Measurements from ENCODE around the gene CORO2A.

CORO2A gene

GRCh38 chr9:98184326-98184725 lies 8.1 kb downstream of the CORO2A start:
- H3K36me3 ChIP-seq (ENCODE audit: insufficient read depth, low read length): no peaks in the 10 kb centered on the region
- TF ChIP-seq CTCF (IDR thresholded peaks at IDR 0.05; ENCODE audit: low read length) (no peak), EZH2 (IDR thresholded peaks at IDR 0.05; ENCODE audit: borderline replicate concordance, low read length) (no peak)
- no peaks in the 10 kb centered on the region for H4K20me1 ChIP-seq (ENCODE audit: insufficient read depth, low read length)
- H3K79me2 ChIP-seq (ENCODE audit: insufficient read depth, low read length): no peaks in the 10 kb centered on the region
- H3F3A ChIP-seq (ENCODE audit: insufficient read depth, low read length): 0 out of 2 replicates have a peak, but pooled peaks cover 3% of the 10 kb centered on the region
- H3K4me1 ChIP-seq (ENCODE audit: insufficient read depth, low read length, severe bottlenecking): no peaks in the 10 kb centered on the region
- no peak overlapping the region for H3K4me3 ChIP-seq (ENCODE audit: low read depth, low read length, poor library complexity, severe bottlenecking)
- no peaks in the 10 kb centered on the region for H3K9me3 ChIP-seq (ENCODE audit: low read length)
- H2AFZ ChIP-seq (ENCODE audit: low read length): no peak overlapping the region
- H3K27me3 ChIP-seq (ENCODE audit: insufficient read depth, low read length): no peaks in the 10 kb centered on the region
- no peaks in the 10 kb centered on the region for H3K9me2 ChIP-seq (ENCODE audit: low read depth, low read length)
- H3K9ac ChIP-seq (ENCODE audit: low read length): no peak overlapping the region
- no peak overlapping the region for H3K4me2 ChIP-seq (ENCODE audit: low read length)
- H3K27ac ChIP-seq (ENCODE audit: low read depth, low read length, poor library complexity, severe bottlenecking): no peak overlapping the region

- Histone ChIP-seq H3K4me2 (ENCODE audit: low read length) (no peak overlapping the region), H3K4me3 (ENCODE audit: low read depth, low read length, poor library complexity, severe bottlenecking) (no peak overlapping the region), H3K9me2 (ENCODE audit: low read depth, low read length) (no peaks in the 10 kb centered on the region), H2AFZ (ENCODE audit: low read length) (no peak overlapping the region), H3K79me2 (ENCODE audit: insufficient read depth, low read length) (no peaks in the 10 kb centered on the region), H3K36me3 (ENCODE audit: insufficient read depth, low read length) (no peaks in the 10 kb centered on the region), H3K4me1 (ENCODE audit: insufficient read depth, low read length, severe bottlenecking) (no peaks in the 10 kb centered on the region), H3K9ac (ENCODE audit: low read length) (no peak overlapping the region), H3K27me3 (ENCODE audit: insufficient read depth, low read length) (no peaks in the 10 kb centered on the region), H3K9me3 (ENCODE audit: low read length) (no peaks in the 10 kb centered on the region), H3F3A (ENCODE audit: insufficient read depth, low read length) (no peaks in the 10 kb centered on the region), H3K27ac (ENCODE audit: low read depth, low read length, poor library complexity, severe bottlenecking) (no peak overlapping the region), H4K20me1 (ENCODE audit: insufficient read depth, low read length) (no peaks in the 10 kb centered on the region)
- TF ChIP-seq EZH2 (IDR thresholded peaks at IDR 0.05; ENCODE audit: borderline replicate concordance, low read length): no peak
- TF ChIP-seq CTCF (IDR thresholded peaks at IDR 0.05; ENCODE audit: low read length): no peak
Measured at GRCh38 chr9:98182889-98183599, 9.4 kb downstream of the CORO2A start.

GRCh38 chr9:98182069-98182820 lies 10.2 kb downstream of the CORO2A start:
- no peaks in the 10 kb centered on the region for H3K9me3 ChIP-seq (ENCODE audit: low read length)
- no peaks in the 10 kb centered on the region for H4K20me1 ChIP-seq (ENCODE audit: insufficient read depth, low read length)
- H3K9me2 ChIP-seq (ENCODE audit: low read depth, low read length): no peaks in the 10 kb centered on the region
- no peak overlapping the region for H3K9ac ChIP-seq (ENCODE audit: low read length)
- no peak overlapping the region for H3K27ac ChIP-seq (ENCODE audit: low read depth, low read length, poor library complexity, severe bottlenecking)
- H2AFZ ChIP-seq (ENCODE audit: low read length): no peak overlapping the region
- H3K27me3 ChIP-seq (ENCODE audit: insufficient read depth, low read length): no peaks in the 10 kb centered on the region
- H3K36me3 ChIP-seq (ENCODE audit: insufficient read depth, low read length): no peaks in the 10 kb centered on the region
- H3K79me2 ChIP-seq (ENCODE audit: insufficient read depth, low read length): no peaks in the 10 kb centered on the region
- no peaks in the 10 kb centered on the region for H3F3A ChIP-seq (ENCODE audit: insufficient read depth, low read length)
- H3K4me1 ChIP-seq (ENCODE audit: insufficient read depth, low read length, severe bottlenecking): no peaks in the 10 kb centered on the region
- TF ChIP-seq CTCF (IDR thresholded peaks at IDR 0.05; ENCODE audit: low read length) (no peak), EZH2 (IDR thresholded peaks at IDR 0.05; ENCODE audit: borderline replicate concordance, low read length) (no peak)
- H3K4me3 ChIP-seq (ENCODE audit: low read depth, low read length, poor library complexity, severe bottlenecking): no peak overlapping the region
- no peak overlapping the region for H3K4me2 ChIP-seq (ENCODE audit: low read length)
